HL-60/S4 (cell line): ENCODE data around the gene PIMREG.

Experiments used
- in situ Hi-C: fragments of 300-500 bp; cut with MboI; formaldehyde crosslinking; loops from 2 replicates; pipeline ENCODE4 v1.14.3; 2022; ENCODE audit warnings: low sequenced_read_pairs

The PIMREG gene

DNA sequence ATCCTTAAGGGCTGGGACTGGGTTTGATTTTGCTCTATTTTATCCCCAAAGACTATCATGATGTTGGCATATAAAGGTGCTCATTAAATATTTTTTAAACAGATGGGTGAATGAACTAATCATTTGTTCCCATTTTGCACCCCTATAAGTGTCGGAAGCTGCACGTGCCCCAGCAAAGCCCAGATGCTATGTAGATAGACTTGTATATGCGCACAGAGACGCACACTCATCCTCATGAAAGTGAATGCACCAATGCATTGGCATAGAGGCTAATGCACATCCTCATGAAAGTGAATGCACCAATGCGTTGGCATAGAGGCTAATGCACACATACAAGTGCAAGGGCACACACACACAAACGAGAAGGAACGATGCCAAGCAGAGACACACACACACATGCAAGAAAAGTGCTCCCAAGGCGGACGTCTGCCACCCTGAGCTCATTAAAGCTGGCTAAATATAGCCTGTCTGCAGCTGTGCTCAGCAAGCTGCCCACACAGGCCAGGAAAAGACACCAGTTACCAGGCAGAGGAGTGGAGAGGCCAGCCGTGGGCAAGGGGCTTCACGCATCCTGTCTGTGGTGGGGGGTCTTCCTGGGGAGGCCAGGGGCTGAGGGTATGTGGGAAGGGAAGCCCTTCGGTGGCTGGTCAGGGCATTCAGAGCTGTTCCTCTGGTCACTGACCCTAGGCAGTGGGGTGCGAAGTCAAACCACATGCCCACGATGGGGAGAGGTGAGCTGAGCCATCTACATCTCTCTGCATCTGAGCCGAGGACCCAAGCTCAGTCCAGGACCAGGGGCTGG lies 52.6 kb downstream of the PIMREG start:
- in situ Hi-C loops: no loop called here

DNA sequence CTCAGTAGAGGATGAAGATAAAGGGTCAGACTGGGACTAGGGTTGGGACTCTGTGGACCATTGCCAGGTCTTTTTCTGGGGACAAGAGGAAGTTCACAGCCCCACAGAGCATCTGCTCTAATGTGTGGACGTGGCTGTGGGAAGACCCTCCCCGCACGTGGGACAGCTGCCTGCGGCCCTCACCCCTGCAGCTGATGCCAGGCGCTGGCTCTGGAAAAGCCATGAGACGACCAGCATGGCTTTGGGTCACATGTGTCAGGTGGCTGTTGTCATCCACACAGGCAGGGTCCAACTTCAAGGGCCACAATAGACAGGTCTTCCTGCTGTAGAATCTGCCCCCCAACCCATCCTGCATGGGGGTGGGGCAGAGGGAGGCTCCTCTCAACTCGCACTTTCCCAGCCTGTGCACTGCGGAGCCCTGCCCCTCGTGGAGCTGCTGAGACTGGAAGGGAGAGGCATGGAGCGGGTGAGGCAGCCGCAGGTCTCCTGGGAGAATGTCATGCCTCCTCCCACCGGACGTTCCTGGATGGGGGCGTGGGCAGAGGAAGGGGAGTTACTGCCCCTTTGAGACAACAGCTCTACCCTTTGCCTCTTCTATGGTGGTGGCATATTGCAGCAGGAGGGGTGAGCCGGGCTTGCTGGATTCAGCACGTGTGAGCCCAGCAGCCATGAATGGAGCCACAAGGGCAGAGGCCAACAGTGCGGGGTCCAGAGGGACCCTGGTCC lies 53.4 kb downstream of the PIMREG start:
- in situ Hi-C loops: no loop called here

DNA sequence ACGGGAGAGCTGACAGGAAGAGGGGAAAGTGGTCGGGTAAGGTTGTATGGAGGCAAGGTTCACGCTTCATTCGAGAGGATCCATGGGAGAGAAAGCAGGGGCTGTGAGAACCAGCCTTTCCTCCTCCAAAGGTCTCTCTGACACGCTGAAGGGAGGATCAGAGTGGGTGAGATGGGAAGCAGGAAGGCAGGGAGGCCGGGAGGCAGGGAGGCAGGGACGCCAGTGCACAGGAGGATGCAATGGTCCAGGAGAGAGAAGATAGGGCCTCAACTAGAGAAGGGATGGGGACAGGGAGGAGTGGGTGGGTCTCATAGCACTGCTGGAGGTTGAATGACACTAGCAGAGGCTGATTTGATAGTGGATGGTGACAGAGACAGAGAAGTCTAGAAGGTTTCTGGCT lies 54.1 kb downstream of the PIMREG start:
- in situ Hi-C loops: no loop called here

DNA sequence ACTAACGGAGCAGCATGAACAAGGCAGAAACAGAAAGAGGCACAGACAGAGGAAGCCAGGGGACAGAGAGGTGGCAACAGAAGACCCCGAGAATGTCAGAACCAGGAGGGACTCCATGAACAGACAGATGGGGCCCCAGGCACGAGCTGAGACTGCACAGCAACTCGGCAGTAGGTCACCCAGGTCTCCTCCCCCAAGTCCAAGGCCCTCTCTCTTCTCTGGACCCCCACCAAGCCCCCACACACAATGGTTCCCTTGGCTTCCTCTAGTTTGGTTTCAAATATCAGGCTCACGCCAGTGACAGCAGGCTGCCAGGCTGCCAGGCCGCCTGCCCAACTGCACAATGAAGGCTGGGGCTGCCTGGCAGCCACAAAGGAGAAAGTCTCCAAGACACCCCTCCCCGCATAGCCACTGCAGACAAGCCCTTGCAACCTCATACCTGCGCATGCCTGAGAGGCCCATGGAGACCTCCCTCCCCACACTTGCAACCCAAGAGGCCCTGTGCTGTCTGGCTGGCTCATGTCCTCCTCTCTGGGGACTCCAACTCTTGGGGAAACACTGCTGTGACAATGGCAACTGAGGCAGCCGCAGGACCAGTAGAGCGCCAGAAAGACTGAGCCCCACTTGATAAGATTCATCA lies 54.8 kb downstream of the PIMREG start:
- in situ Hi-C loops: no loop called here
